HFFc6 (cell line): ENCODE measurements around the gene RAP1GAP2. TPM values are rescaled to one million over a fixed set of nuclear protein-coding genes. Genes with fewer than 3 reads are reported as not detected.
"Not testable (repeated sequence)": the region's sequence is repeated elsewhere in the genome, so short reads cannot be mapped to it uniquely, and the experiment has no call there.

Experiments used
- DNase-seq: peaks from one replicate; pipeline ENCODE4 v3.0.0-alpha.2; 2018
- H3K27ac Mint-ChIP-seq: 2 replicates; pipeline ENCODE4 v1.8.0; 2020; ENCODE audit warnings: mild to moderate bottlenecking, mixed read lengths
- H3K27me3 Mint-ChIP-seq: 2 replicates; pipeline ENCODE4 v1.8.0; 2021; ENCODE audit warnings: mild to moderate bottlenecking, moderate library complexity, mixed read lengths; ENCODE audit not compliant: insufficient read depth
- H3K36me3 Mint-ChIP-seq: 2 replicates; pipeline ENCODE4 v1.8.0; 2021; ENCODE audit warnings: low read depth, mixed read lengths
- H3K4me1 Mint-ChIP-seq: 2 replicates; pipeline ENCODE4 v1.8.0; 2020; ENCODE audit warnings: low read depth, mixed read lengths
- H3K4me3 Mint-ChIP-seq: 2 replicates; pipeline ENCODE4 v1.8.0; 2020; ENCODE audit warnings: mild to moderate bottlenecking, moderate library complexity, mixed read lengths
- H3K9me3 Mint-ChIP-seq: 2 replicates; pipeline ENCODE4 v1.8.0; 2020; ENCODE audit warnings: mild to moderate bottlenecking, mixed read lengths
- CTCF ChIP-seq: fragments of 200-600 bp; sonication (generic); IDR thresholded peaks from 2 replicates; pipeline ENCODE4 v1.5.0; 2021; ENCODE audit warnings: antibody characterized with exemption, mild to moderate bottlenecking
- total RNA-seq, 6 experiments: library from RNA; stranded (reverse); fragmentation: NEBNext Ultra II Directional; extraction: Animal tissue kit (Norgen Biotek cat#: 25700); gene quantifications; 2 replicates in 1 of 6; 3 replicates in 5 of 6; pipeline ENCODE4 v1.2.3, GENCODE V29; 2021

RAP1GAP2 gene
- total RNA-seq, 6 experiments from 2014 or later: 7.9 to 27.4 (median 23.9) TPM

- peaks cover 44% of the 10 kb centered on the region for H3K36me3 Mint-ChIP-seq
- H3K27me3 Mint-ChIP-seq: peaks cover 1% of the 10 kb centered on the region; the same call in 1 of the 2 replicates
These were observed 186.6 kb downstream of the RAP1GAP2 start for GRCh38 chr17:2982854-2983253.

GRCh38 chr17:2983255-2983654 is 187.0 kb downstream of the RAP1GAP2 start:
- Mint-ChIP-seq H3K27me3 (peaks cover 1% of the 10 kb centered on the region; the same call in 1 of the 2 replicates), H3K4me1 (peaks cover 22% of the 10 kb centered on the region), H3K9me3 (no peaks in the 10 kb centered on the region), H3K27ac (peak overlapping the region; percentile 87), H3K4me3 (peak overlapping the region; percentile 58), H3K36me3 (peaks cover 40% of the 10 kb centered on the region)
- DNase-seq: no peak
- TF ChIP-seq CTCF: no peak

More at GRCh38 chr17:2982854-2983253, 186.6 kb downstream of the RAP1GAP2 start:
- Mint-ChIP-seq H3K4me3 (peak overlapping the region; percentile 58), H3K4me1 (peaks cover 26% of the 10 kb centered on the region), H3K9me3 (no peaks in the 10 kb centered on the region), H3K27ac (peak overlapping the region; percentile 87)
- peak; percentile 65 for TF ChIP-seq CTCF
- peak; percentile 77 for DNase-seq

- peaks cover 40% of the 10 kb centered on the region for H3K36me3 Mint-ChIP-seq
- no peak for TF ChIP-seq CTCF
- no peaks in the 10 kb centered on the region for H3K9me3 Mint-ChIP-seq
- H3K4me1 Mint-ChIP-seq: peaks cover 16% of the 10 kb centered on the region
- H3K4me3 Mint-ChIP-seq: no peak overlapping the region
- peak overlapping the region; percentile 37; the same call in 1 of the 2 replicates for H3K27ac Mint-ChIP-seq
- DNase-seq: no peak
- H3K27me3 Mint-ChIP-seq: peaks cover 1% of the 10 kb centered on the region; the same call in 1 of the 2 replicates
These were observed 189.1 kb downstream of the RAP1GAP2 start for GRCh38 chr17:2985318-2985717.

GRCh38 chr17:2986925-2987324 is 190.7 kb downstream of the RAP1GAP2 start:
- TF ChIP-seq CTCF: no peak
- no peak overlapping the region for H3K27ac Mint-ChIP-seq
- H3K36me3 Mint-ChIP-seq: peaks cover 33% of the 10 kb centered on the region
- H3K4me3 Mint-ChIP-seq: no peak overlapping the region
- peaks cover 16% of the 10 kb centered on the region for H3K4me1 Mint-ChIP-seq
- H3K9me3 Mint-ChIP-seq: no peaks in the 10 kb centered on the region
- peaks cover 3% of the 10 kb centered on the region for H3K27me3 Mint-ChIP-seq
- DNase-seq: no peak

- H3K27ac Mint-ChIP-seq, H3K9me3 Mint-ChIP-seq, H3K4me3 Mint-ChIP-seq, H3K4me1 Mint-ChIP-seq, DNase-seq, H3K27me3 Mint-ChIP-seq: not testable (repeated sequence)
- H3K36me3 Mint-ChIP-seq: peaks cover 28% of the 10 kb centered on the region
These were observed 193.2 kb downstream of the RAP1GAP2 start for GRCh38 chr17:2989396-2989795.

- H3K4me1 Mint-ChIP-seq: no peaks in the 10 kb centered on the region
- no peak for DNase-seq
- TF ChIP-seq CTCF: no peak
- H3K27me3 Mint-ChIP-seq: peaks cover 1% of the 10 kb centered on the region; the same call in 1 of the 2 replicates
- no peak overlapping the region for H3K4me3 Mint-ChIP-seq
- H3K27ac Mint-ChIP-seq: no peak overlapping the region
- peaks cover 23% of the 10 kb centered on the region for H3K36me3 Mint-ChIP-seq
- no peaks in the 10 kb centered on the region; the same call in 1 of the 2 replicates for H3K9me3 Mint-ChIP-seq
These were observed 193.6 kb downstream of the RAP1GAP2 start for GRCh38 chr17:2989855-2990254.
